Measurements from ENCODE around the gene THAP8. TPM values are rescaled to one million over a fixed set of nuclear protein-coding genes. Genes with fewer than 3 reads are reported as not detected.

The THAP8 gene
- total and polyA plus RNA-seq, 10 of the 15 experiments (the other 5 are each of a cell fraction or from before 2014, with no cell fraction given) = 0.24 to 4.4 (median 2.6) TPM

DNA sequence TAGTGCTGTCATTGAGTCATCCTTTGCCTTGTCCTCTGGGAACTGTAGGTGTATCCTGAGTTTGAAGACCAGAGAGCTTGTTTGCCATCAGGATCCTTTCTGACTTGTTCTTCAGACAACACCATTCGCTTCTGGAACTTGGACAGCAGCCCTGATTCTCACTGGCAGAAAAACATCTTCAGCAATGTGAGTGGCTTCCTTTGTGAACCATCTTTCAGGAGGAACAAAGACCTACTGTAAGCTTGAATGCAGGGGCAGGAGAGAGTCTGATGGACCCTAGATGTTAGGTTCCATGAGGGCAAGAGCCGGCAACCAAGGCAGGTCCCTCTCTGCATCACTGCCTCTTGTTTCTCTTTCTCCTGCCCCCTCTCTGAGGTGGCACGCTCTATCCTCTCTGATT, 27.3 kb upstream of the THAP8 start:
- Histone ChIP-seq H3K36me3 (ENCODE audit: control insufficient read depth in 2 of 2, insufficient read depth in 2 of 2, low read length in 1 of 2) (peaks cover 22 to 25% of the 10 kb centered on the region in 2 experiments; a peak in 3 of 4 replicates), H3K27me3 (replicated peaks in 1 of 2; ENCODE audit: control insufficient read depth in 2 of 2, insufficient read depth in 2 of 2, low read length in 1 of 2) (no peaks in the 10 kb centered on the region), H2AFZ (ENCODE audit: control insufficient read depth, low read depth, low read length) (no peak overlapping the region), H3K4me1 (ENCODE audit: control insufficient read depth, insufficient read depth, low read length) (no peaks in the 10 kb centered on the region), H3K4me3 (no peak overlapping the region), H3K9ac (ENCODE audit: control insufficient read depth, insufficient read depth, low read length) (no peak overlapping the region), H3K27ac (ENCODE audit: control insufficient read depth, insufficient read depth) (no peak overlapping the region), H3K9me3 (replicated peaks; ENCODE audit: control insufficient read depth, insufficient read depth, low read length) (no peaks in the 10 kb centered on the region), H3K79me2 (ENCODE audit: control insufficient read depth, insufficient read depth, low read length) (no peaks in the 10 kb centered on the region), H3K4me2 (ENCODE audit: control insufficient read depth, insufficient read depth) (no peak overlapping the region), H4K20me1 (ENCODE audit: control insufficient read depth, insufficient read depth) (no peaks in the 10 kb centered on the region)
- BruUV-seq (replicated peaks) = no TSS peak
- in situ Hi-C loops (cut with MboI) (no loop called here), intact Hi-C loops (cut with micrococcal nuclease; ENCODE audit: unreplicated experiment) (no loop called here)
- 96% methylated on average over 3 of the region's 3 CpGs for WGBS (ENCODE audit: insufficient coverage, insufficient replicate concordance, low lambda C conversion rate, missing lambda C conversion rate)
- ATAC-seq (no peak), FAIRE-seq (no peak), DNase-seq (ENCODE audit: low read depth, low spot score) (no peak)
- SMC1A ChIA-PET (ENCODE audit: uncharacterized antibody, unreplicated experiment) = no interaction called here
- RAD21 ChIA-PET (ENCODE audit: unreplicated experiment) = no interaction called here
- POLR2A ChIA-PET = no interaction called here
- CTCF ChIA-PET = no interaction called here
- no peak for TF ChIP-seq RCOR1 (conservative IDR thresholded peaks at IDR 0.05; ENCODE audit: low read depth, low read length)

DNA sequence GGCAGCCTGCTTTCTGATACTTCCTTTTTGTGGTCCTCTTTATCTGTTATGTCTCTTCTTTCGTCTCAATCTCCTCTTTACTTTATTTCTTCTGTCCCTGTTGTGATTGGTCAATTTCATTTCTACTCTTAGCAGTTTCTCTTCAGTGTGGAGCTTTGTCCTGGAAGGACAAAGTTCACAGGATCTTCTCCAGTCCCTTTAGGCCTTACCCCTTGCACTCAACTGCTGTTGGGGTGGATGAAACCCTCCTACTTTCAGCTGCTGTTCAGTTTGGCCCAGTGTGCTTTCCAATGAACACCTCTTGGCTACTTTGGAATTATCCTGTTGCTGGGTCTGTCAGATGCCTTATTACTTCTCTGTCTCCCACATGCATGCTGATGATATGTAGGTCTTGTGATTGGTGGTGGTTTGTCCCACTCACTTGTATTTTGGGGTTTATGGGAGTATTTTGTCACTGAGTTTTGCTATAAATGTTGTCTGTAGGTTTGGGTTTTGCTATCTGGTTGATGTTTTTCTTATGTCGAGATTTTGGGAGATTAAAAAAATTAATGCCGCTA, 25.4 kb upstream of the THAP8 start:
- H3K4me2 ChIP-seq (ENCODE audit: control insufficient read depth, insufficient read depth) = no peak overlapping the region
- H3K4me3 ChIP-seq = no peak overlapping the region
- CTCF ChIA-PET = interaction anchor here (1.4 kb wide), 1 partner anchor 13 kb away, joined by 4 read pairs; no protein-coding TSS in a partner anchor
- peaks cover 20 to 22% of the 10 kb centered on the region in 2 experiments; a peak in 3 of 4 replicates for H3K36me3 ChIP-seq (ENCODE audit: control insufficient read depth in 2 of 2, insufficient read depth in 2 of 2, low read length in 1 of 2)
- H3K4me1 ChIP-seq (ENCODE audit: control insufficient read depth, insufficient read depth, low read length) = no peaks in the 10 kb centered on the region
- RAD21 ChIA-PET (ENCODE audit: unreplicated experiment) = no interaction called here
- TF ChIP-seq, protein P1, sequence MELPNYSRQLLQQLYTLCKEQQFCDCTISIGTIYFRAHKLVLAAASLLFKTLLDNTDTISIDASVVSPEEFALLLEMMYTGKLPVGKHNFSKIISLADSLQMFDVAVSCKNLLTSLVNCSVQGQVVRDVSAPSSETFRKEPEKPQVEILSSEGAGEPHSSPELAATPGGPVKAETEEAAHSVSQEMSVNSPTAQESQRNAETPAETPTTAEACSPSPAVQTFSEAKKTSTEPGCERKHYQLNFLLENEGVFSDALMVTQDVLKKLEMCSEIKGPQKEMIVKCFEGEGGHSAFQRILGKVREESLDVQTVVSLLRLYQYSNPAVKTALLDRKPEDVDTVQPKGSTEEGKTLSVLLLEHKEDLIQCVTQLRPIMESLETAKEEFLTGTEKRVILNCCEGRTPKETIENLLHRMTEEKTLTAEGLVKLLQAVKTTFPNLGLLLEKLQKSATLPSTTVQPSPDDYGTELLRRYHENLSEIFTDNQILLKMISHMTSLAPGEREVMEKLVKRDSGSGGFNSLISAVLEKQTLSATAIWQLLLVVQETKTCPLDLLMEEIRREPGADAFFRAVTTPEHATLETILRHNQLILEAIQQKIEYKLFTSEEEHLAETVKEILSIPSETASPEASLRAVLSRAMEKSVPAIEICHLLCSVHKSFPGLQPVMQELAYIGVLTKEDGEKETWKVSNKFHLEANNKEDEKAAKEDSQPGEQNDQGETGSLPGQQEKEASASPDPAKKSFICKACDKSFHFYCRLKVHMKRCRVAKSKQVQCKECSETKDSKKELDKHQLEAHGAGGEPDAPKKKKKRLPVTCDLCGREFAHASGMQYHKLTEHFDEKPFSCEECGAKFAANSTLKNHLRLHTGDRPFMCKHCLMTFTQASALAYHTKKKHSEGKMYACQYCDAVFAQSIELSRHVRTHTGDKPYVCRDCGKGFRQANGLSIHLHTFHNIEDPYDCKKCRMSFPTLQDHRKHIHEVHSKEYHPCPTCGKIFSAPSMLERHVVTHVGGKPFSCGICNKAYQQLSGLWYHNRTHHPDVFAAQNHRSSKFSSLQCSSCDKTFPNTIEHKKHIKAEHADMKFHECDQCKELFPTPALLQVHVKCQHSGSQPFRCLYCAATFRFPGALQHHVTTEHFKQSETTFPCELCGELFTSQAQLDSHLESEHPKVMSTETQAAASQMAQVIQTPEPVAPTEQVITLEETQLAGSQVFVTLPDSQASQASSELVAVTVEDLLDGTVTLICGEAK (IDR thresholded peaks at IDR 0.05; ENCODE audit: borderline replicate concordance) = no peak
- no peak for TF ChIP-seq RCOR1 (conservative IDR thresholded peaks at IDR 0.05; ENCODE audit: low read depth, low read length)
- no peak for TF ChIP-seq KAT2A (conservative IDR thresholded peaks at IDR 0.05; ENCODE audit: control insufficient read depth, low read depth, low read length)
- no peak for TF ChIP-seq MTA3 (IDR thresholded peaks at IDR 0.05; ENCODE audit: borderline replicate concordance, low read length)
- no peak for TF ChIP-seq MXI1 (IDR thresholded peaks at IDR 0.05; ENCODE audit: low read depth, low read length)
- DNase-seq (ENCODE audit: low read depth, low spot score) = no peak
- no peaks in the 10 kb centered on the region for H4K20me1 ChIP-seq (ENCODE audit: control insufficient read depth, insufficient read depth)
- H3K27ac ChIP-seq (ENCODE audit: control insufficient read depth, insufficient read depth) = no peak overlapping the region
- in situ Hi-C loops (cut with MboI) (no loop called here), intact Hi-C loops (cut with micrococcal nuclease; ENCODE audit: unreplicated experiment) (no loop called here)
- 98% methylated on average over 3 of the region's 3 CpGs for WGBS (ENCODE audit: insufficient coverage, insufficient replicate concordance, low lambda C conversion rate, missing lambda C conversion rate)
- no peaks in the 10 kb centered on the region for H3K27me3 ChIP-seq (replicated peaks in 1 of 2; ENCODE audit: control insufficient read depth in 2 of 2, insufficient read depth in 2 of 2, low read length in 1 of 2)
- ATAC-seq = no peak
- no peak overlapping the region for H2AFZ ChIP-seq (ENCODE audit: control insufficient read depth, low read depth, low read length)
- POLR2A ChIA-PET = no interaction called here
- no peaks in the 10 kb centered on the region for H3K9me3 ChIP-seq (replicated peaks; ENCODE audit: control insufficient read depth, insufficient read depth, low read length)
- H3K79me2 ChIP-seq (ENCODE audit: control insufficient read depth, insufficient read depth, low read length) = no peaks in the 10 kb centered on the region
- SMC1A ChIA-PET (ENCODE audit: uncharacterized antibody, unreplicated experiment) = no interaction called here
- BruUV-seq (replicated peaks) = no TSS peak
- no peak overlapping the region for H3K9ac ChIP-seq (ENCODE audit: control insufficient read depth, insufficient read depth, low read length)
- FAIRE-seq = no peak
